GM10248 (cell line): ENCODE data around the gene CDH15.

Source experiments
- CTCF ChIA-PET: fragments of 300-600 bp; sonication (Branson Sonifier 250); formaldehyde crosslinking; extraction: SDS; loops from one replicate; lab custom pipeline; 2021; ENCODE audit warnings: antibody characterized with exemption; lab: Yijun Ruan, JAX
- POLR2A ChIA-PET: fragments of 350-650 bp; sonication (Branson Sonifier 250); formaldehyde crosslinking; extraction: SDS; loops from one replicate; lab custom pipeline; 2020; ENCODE audit warnings: antibody characterized with exemption; lab: Yijun Ruan, JAX
- DNase-seq: peaks from one replicate; pipeline ENCODE4 v3.0.0; 2012; ENCODE audit errors: extremely low spot score
- TF ChIP-seq, protein P1 (sequence below): IDR thresholded peaks from 2 replicates; pipeline ENCODE4 v1.5.1; 2012; ENCODE audit warnings: mild to moderate bottlenecking, low read depth; ENCODE audit errors: extremely low read depth, missing control alignments, control extremely low read depth

Gene CDH15

GRCh38 chr16:89145406-89146161, 26.0 kb upstream of the CDH15 start:
- DNase-seq: no peak
- ChIA-PET POLR2A (no interaction called here), CTCF (interaction anchor here (1.2 kb wide), 1 partner anchor 11 kb away, joined by 3 read pairs; no protein-coding TSS in a partner anchor)
- TF ChIP-seq, protein P1, sequence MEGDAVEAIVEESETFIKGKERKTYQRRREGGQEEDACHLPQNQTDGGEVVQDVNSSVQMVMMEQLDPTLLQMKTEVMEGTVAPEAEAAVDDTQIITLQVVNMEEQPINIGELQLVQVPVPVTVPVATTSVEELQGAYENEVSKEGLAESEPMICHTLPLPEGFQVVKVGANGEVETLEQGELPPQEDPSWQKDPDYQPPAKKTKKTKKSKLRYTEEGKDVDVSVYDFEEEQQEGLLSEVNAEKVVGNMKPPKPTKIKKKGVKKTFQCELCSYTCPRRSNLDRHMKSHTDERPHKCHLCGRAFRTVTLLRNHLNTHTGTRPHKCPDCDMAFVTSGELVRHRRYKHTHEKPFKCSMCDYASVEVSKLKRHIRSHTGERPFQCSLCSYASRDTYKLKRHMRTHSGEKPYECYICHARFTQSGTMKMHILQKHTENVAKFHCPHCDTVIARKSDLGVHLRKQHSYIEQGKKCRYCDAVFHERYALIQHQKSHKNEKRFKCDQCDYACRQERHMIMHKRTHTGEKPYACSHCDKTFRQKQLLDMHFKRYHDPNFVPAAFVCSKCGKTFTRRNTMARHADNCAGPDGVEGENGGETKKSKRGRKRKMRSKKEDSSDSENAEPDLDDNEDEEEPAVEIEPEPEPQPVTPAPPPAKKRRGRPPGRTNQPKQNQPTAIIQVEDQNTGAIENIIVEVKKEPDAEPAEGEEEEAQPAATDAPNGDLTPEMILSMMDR: no peak

GRCh38 chr16:89146211-89147005, 25.1 kb upstream of the CDH15 start:
- ChIA-PET POLR2A (no interaction called here), CTCF (interaction anchor here (1.2 kb wide), 1 partner anchor 12 kb away, joined by 3 read pairs; no protein-coding TSS in a partner anchor)
- DNase-seq: no peak
- TF ChIP-seq, protein P1: no peak

- ChIA-PET CTCF (interaction anchor here (1.2 kb wide), 1 partner anchor 13 kb away, joined by 3 read pairs; no protein-coding TSS in a partner anchor), POLR2A (no interaction called here)
- TF ChIP-seq, protein P1: no peak
- DNase-seq: no peak
Measured at GRCh38 chr16:89147085-89147817, 24.3 kb upstream of the CDH15 start.

GRCh38 chr16:89149386-89149785, 22.2 kb upstream of the CDH15 start:
- CTCF ChIA-PET: interaction anchor here (1.2 kb wide), 1 partner anchor 208 kb away, joined by 3 read pairs; no protein-coding TSS in a partner anchor

GRCh38 chr16:89150090-89150835, 21.3 kb upstream of the CDH15 start:
- DNase-seq: no peak
- POLR2A ChIA-PET: no interaction called here
- CTCF ChIA-PET: no interaction called here
- TF ChIP-seq, protein P1: no peak

More at GRCh38 chr16:89149386-89149785, 22.2 kb upstream of the CDH15 start:
- DNase-seq: no peak
- TF ChIP-seq, protein P1: no peak
- POLR2A ChIA-PET: no interaction called here

DNA sequence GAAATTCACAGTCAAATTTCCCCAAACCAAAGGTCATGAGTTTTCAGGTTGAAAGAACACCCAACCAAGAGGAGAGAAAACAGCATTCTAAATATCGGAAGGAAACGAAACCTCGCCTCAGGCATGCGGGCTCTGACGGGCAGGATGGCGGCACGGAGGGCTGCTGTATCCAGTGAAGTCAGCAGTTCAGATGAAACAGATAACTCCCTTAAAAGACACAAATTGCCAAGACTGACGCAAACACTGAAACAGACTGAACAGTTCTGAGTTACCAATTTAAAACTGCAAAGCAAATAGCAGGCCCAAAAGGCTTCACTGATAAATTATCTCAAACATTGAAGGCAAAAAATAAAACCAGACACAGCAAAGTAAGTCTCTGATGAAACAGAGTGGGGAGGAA, 20.6 kb upstream of the CDH15 start:
- TF ChIP-seq, protein P1: no peak
- CTCF ChIA-PET: no interaction called here
- POLR2A ChIA-PET: no interaction called here
- no peak for DNase-seq
